ENCODE measurements around the gene CCDC6.

DNA sequence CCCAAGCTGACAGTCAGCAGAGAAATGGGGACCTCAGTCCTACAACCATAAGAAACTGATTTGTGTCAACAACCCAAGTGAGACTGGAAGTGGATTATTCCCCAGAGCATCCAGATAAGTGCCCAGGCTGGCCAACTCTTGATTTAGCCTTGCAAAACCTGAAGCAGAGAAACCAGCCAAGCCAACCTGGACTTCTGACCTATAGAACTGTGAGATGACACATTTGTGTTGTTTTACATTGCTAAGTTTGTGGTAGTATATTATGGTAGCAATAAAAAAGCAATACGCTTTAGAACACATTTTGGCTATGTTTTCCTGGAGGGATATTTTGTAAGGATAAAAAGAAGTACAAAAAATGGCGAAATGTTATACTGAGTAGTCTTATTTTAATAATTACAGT lies 19.7 kb upstream of the CCDC6 start:
- TF ChIP-seq, protein P1, sequence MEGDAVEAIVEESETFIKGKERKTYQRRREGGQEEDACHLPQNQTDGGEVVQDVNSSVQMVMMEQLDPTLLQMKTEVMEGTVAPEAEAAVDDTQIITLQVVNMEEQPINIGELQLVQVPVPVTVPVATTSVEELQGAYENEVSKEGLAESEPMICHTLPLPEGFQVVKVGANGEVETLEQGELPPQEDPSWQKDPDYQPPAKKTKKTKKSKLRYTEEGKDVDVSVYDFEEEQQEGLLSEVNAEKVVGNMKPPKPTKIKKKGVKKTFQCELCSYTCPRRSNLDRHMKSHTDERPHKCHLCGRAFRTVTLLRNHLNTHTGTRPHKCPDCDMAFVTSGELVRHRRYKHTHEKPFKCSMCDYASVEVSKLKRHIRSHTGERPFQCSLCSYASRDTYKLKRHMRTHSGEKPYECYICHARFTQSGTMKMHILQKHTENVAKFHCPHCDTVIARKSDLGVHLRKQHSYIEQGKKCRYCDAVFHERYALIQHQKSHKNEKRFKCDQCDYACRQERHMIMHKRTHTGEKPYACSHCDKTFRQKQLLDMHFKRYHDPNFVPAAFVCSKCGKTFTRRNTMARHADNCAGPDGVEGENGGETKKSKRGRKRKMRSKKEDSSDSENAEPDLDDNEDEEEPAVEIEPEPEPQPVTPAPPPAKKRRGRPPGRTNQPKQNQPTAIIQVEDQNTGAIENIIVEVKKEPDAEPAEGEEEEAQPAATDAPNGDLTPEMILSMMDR (IDR thresholded peaks at IDR 0.05): no peak
- TF ChIP-seq POLR2A (IDR thresholded peaks at IDR 0.05): no peak

Measured in testis (tissue), 2 donors.